ENCODE results near the gene SLC4A8.

The SLC4A8 gene

GRCh38 chr12:51424662-51425539 lies at the start of gene SLC4A8:
SLC4A8 (plus strand) TSS chr12:51424831; CDS start chr12:51424988, 157 bp downstream.
- in situ Hi-C loops (cut with MboI; ENCODE audit: low sequenced_read_pairs), result no loop called here

DNA sequence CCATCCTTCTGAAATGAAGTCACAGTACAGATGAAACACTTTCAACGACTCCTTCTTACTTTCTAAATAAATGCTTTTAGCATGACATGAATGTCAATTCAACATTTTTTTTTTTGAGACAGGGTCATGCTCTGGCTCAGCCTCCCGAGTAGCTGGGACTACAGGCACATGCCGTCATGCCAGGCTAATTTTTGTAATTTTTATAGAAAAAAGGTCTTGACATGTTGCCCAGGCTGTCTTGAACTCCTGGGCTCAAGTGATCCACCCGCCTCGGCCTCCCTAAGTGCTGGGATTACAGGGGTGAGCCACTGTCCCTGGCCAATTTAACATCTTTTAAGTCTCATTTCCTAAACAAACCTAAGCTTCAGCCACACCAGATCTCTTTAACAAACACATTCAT lies 49.8 kb upstream of the SLC4A8 start:
- in situ Hi-C loops (cut with MboI; ENCODE audit: low sequenced_read_pairs), result no loop called here

DNA sequence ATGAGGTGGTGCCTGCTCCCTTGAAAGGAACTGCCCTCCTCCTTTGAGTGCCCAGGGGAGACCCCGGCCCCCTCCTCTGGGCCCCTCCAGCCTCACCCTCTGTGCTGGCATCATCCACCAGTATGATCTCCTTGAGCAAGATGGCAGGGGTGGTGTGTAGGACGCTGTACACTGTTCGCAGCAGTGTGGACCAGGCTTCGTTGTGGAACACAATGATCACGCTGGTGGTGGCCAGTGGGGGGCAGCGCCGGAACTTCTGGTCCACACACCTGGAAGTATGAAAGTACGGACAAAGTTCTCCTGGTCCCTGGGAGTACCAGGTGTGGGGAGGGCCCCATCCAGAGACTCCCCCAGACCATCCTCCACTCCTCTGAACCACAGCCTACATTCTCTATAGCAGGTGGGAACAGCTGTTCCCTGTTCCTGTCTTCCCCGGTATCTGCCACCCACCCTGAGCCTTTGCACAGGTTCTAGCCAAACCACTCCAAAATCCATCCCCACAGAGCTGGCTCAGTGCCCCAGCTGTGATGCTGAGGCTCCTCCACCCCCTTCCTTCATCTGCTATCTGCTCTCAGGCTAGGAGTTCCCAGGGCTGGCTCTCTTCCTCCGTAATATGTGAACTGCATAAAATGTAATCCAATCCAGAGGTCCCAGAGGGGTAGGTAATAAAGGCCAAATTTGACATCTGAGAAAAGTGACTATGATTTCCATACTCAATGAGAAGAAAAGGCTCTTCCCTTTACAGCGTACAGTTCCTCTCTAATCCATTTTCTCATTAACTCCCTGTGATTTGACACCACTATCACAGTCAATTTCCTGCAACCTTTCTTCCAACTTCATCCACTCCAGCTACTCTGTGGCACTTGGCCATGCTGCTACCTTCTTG lies 47.3 kb upstream of the SLC4A8 start:
- in situ Hi-C loops (cut with MboI; ENCODE audit: low sequenced_read_pairs), result no loop called here

- in situ Hi-C loops (cut with MboI; ENCODE audit: low sequenced_read_pairs), result no loop called here
Measured at GRCh38 chr12:51378749-51379148, 45.9 kb upstream of the SLC4A8 start.

DNA sequence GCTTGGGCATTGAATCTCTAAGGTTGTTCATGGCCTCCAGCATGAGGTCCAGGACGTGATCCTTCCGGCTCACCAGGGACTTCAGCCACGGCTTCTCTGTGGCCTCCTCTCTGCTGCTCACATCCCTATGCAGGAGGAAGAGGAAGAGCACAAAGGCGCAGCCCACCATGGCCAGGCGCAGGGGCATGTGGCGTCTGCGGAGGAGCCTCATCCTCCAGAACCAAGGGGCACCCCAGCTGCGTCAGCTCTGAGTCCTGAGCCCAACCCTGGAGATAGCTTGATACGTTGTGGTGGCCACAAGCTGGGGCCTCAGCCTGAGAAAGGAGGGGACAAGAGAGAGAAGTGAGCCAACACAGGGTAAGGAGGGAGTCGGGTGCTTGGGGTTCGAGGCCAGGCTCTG lies 45.1 kb upstream of the SLC4A8 start:
- in situ Hi-C loops (cut with MboI; ENCODE audit: low sequenced_read_pairs), result no loop called here

GRCh38 chr12:51381226-51382079 lies 43.2 kb upstream of the SLC4A8 start:
- in situ Hi-C loops (cut with MboI; ENCODE audit: low sequenced_read_pairs), result no loop called here

- in situ Hi-C loops (cut with MboI; ENCODE audit: low sequenced_read_pairs), result no loop called here
Measured at GRCh38 chr12:51382173-51382572, 42.5 kb upstream of the SLC4A8 start.

- in situ Hi-C loops (cut with MboI; ENCODE audit: low sequenced_read_pairs), result no loop called here
Measured at GRCh38 chr12:51383269-51383905, 41.2 kb upstream of the SLC4A8 start.

DNA sequence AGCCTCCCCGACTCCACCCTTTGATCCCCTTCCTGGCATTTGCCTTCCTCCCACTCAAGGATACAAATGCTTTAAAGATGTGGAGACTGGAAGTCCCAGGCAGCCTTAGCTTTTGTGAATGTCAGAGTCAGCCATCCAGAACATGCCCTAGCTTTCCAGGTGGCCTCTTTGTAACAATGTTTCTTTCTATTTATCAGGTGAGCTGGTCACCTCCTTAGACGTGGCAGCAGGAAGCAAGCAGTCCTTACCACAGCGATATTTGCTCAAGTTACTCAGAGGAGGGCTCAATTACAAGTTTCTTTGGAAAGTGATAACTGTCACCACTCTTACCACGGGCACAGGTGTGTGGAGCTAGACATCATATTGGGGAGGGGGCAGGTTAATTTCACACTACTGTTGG lies 38.3 kb upstream of the SLC4A8 start:
- in situ Hi-C loops (cut with MboI; ENCODE audit: low sequenced_read_pairs), result no loop called here

DNA sequence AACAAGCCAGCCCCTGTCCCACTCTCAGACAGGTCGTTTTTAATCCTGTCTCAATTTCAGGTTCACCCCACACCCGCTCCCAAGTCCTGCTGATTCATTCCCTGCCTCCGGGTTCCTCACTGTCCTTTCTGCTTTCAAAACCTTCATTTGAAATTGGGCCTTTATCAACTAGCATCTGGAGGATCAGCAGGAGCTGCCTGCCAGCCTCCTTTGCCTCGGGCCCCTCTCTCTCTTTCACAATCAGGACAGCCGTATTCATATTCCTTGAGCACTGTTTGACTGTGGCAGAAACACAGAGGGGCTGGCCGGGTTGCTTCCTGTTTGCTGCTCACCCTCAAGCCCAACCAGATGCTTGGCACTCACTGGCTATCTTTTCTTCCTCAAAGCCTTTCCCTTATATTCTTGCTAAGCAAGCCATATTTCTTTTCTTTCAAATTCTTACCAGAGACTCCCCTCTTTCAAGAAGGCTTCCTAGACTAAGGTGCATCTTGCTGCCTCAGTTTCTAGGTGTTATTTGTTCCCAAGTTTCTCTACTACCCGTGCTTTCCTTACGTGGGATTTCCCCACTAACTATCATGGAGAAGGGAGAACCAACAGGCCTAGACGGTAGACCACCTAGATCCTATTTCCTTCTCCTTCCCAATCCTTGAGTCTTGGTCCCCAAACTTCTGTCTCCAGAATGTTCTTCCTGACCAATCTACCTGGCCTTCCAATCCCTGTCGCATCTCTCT lies 36.4 kb upstream of the SLC4A8 start:
- in situ Hi-C loops (cut with MboI; ENCODE audit: low sequenced_read_pairs), result no loop called here

DNA sequence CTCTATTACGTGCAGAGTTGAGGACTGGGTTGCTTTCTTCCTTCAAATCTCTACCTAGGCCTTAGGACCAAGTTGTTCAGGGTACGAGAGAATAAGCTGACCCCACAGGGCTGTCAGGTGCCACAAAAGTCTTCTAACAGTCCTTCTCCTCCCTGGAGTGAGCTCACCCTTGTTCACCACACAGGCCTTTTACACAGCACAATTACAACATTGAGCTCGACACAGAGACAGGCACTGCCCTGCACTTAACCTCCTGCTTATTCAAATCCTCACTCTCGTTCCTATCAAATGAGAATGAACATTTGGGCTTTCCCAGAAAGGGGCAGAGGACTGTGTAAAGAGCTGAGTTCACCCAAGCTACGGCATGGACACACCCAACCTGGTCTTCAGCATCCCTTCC lies 35.8 kb upstream of the SLC4A8 start:
- in situ Hi-C loops (cut with MboI; ENCODE audit: low sequenced_read_pairs), result no loop called here

DNA sequence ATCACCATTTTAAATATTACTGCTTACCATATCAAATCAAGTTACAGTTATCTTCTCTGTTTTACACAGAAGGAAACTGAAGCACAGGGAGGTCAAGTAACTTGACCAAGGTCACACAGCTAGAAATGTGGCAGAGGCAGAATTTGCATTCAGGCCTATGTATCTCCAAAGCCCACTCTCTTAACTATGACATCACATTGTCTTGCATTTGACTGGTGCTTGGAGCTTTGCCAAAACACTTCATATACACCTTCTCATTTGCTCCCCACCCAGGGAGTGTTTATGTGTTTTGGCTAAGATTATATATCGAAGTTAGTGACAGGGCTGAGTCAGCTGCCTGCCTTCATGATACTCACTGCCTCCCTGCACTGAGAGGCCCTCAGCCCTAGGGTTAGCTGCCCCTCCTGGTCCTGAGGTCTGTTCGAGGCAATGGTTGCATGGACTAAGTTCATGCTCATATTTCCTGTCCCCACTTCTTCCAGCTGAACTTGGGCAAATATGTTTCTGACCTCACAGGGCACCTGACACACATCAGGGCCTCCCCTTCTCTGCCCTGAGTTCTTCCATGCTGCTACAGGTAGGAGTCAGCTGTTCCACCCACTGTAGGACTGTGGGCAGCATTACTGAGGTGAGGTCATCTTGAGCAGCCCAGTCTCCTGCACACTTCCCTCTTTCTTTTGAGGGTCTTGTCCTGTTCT lies 35.2 kb upstream of the SLC4A8 start:
- in situ Hi-C loops (cut with MboI; ENCODE audit: low sequenced_read_pairs), result no loop called here

GRCh38 chr12:51390457-51390856 lies 34.2 kb upstream of the SLC4A8 start:
- in situ Hi-C loops (cut with MboI; ENCODE audit: low sequenced_read_pairs), result no loop called here

- in situ Hi-C loops (cut with MboI; ENCODE audit: low sequenced_read_pairs), result no loop called here
Measured at GRCh38 chr12:51390891-51391282, 33.7 kb upstream of the SLC4A8 start.

DNA sequence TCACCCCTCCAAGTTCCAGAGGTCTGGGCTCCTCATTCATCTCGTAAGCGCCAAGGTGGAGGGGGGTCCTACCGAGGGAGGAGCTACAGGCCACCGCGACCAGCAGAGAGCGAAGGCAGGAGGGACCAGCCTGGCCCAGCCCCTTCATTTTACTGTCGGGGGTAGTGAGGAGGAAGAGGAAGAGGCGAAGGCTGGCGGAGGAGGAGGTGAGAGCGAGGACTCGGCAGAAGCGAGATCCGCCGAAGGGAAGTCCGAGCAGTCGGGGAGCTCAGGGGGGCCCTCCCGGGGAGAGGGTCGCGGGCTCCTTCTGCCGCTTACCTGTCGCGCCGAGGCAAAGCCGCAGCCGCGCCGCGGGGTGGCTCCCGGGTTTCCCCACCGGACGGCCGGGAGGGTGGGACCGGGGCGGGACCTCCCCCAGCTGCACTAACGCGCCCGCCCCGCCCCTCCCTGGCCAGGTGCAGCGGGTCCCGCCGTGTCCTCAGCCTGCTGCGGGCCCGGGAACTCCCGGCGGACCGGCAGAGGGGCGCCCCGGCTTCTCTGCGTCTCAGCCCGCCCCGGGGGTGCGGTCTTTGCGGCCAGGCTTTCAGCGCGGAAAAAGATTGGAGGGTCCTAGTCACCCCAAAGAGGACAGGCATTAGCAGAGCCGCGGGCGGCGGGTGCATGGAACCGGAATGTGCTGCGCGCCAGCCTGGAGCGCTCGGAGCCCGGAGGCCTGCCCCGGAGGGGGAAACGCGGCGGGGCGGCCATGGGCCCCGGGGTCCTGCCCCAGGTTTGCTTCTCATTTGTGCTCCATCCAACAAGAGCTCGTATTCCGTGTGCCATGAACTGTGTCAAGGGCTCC lies 33.1 kb upstream of the SLC4A8 start, which contains the start of gene GALNT6:
Gene GALNT6, minus strand, starts transcription at position 124 of the 841 bp plus-strand sequence. CDS start 11,625 bp downstream, outside the sequence.
- in situ Hi-C loops (cut with MboI; ENCODE audit: low sequenced_read_pairs), result no loop called here

DNA sequence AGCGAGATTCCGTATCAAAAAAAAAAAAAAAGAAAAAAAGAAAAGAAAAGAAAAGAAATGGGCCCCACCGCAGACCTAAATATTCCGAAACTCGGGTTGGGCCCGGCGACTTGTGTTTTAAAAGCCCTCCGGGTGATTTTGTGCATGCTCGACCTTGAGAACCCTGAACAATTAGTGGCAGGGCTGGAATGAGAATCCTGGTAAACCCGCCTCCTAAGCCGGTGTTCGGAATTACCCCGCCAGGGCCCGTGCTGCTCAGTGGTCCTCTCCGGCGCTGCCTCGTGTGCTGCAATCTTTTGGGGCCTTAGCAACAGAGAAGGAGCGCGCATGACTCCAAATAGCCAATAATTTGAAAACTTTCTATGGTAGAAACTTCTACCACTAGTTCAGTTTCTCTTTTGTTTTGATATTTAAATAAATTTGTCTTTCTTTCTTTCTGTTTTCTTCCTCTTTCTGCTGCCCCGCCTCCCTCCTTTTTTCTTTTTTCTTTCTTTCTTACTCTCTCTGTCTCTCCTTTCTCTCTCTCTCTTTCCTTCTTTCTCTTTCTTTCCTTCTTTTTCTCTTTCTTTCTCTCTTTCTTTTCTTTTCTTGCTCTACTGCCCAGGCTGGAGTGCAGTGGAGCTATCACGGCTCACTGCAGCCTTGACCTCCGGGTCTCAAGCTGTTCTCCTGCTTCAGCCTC lies 31.9 kb upstream of the SLC4A8 start:
- in situ Hi-C loops (cut with MboI; ENCODE audit: low sequenced_read_pairs), result no loop called here

DNA sequence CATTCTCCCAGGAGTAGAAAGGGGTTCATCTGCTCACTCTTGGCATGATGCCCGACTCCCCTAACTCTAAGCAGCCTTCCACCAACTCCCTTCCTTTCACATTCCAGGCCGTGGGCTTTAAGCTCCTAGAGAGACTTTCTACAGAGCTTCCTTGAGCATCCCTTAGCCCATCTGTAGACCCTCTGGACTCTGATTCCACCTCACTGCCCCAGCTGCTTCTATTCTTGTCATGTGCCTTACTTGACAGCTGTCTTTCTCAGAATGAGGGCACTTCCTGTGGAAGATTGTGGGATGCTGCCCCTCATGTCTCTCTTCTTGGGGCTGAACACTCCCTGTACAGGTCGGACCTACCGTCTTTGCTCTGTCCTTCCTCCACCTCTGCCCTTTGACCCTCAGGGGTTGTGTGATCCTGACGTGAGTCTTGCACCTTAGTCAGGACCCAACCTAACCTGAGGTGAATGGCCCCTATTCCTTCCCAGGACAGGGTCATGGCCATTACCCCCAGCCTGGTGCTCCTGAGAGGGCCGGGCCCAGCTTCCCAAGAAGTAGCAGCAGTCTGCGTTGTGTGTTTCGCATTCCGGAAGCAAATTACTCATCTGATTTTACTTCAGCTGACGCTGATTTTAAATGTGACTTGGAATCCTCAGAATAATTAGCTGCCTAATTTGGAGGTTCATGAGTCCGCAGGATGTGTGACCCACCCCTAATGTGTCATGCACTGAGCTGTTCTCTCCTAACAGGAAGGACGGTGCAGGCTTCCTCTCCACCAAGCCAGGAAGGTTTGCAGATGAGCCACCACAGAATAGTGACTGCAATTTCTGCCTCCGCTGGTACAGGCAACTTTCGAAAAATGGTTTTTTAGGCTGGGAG lies 30.7 kb upstream of the SLC4A8 start:
- in situ Hi-C loops (cut with MboI; ENCODE audit: low sequenced_read_pairs), result no loop called here

Measured in hTERT RPE-1 (cell line).